ENCODE results near the gene MYO10.

GRCh38 chr5:16679190-16679589 lies 256.9 kb downstream of the MYO10 start:
- TF ChIP-seq CTCF (IDR thresholded peaks at IDR 0.05) (no peak), POLR2A (IDR thresholded peaks at IDR 0.05) (no peak), POLR2AphosphoS5 (IDR thresholded peaks at IDR 0.05) (no peak)
